A172 (cell line): ENCODE data around the gene CSRP2. TPM values are rescaled to one million over a fixed set of nuclear protein-coding genes. Genes with fewer than 3 reads are reported as not detected.

Source experiments
- DNase-seq: peaks from one replicate; pipeline ENCODE4 v3.0.0-alpha.2; 2015; ENCODE audit warnings: low spot score
- total RNA-seq: library from RNA; depleted of rRNA; stranded (reverse); fragments of >200 nt; shearing (Covaris generic); gene quantifications from 2 replicates; pipeline ENCODE4 v1.2.3, GENCODE V29; 2014; rRNA removed

CSRP2 gene
- total RNA-seq = 33.7 and 36.7 TPM in 2 replicates

DNA sequence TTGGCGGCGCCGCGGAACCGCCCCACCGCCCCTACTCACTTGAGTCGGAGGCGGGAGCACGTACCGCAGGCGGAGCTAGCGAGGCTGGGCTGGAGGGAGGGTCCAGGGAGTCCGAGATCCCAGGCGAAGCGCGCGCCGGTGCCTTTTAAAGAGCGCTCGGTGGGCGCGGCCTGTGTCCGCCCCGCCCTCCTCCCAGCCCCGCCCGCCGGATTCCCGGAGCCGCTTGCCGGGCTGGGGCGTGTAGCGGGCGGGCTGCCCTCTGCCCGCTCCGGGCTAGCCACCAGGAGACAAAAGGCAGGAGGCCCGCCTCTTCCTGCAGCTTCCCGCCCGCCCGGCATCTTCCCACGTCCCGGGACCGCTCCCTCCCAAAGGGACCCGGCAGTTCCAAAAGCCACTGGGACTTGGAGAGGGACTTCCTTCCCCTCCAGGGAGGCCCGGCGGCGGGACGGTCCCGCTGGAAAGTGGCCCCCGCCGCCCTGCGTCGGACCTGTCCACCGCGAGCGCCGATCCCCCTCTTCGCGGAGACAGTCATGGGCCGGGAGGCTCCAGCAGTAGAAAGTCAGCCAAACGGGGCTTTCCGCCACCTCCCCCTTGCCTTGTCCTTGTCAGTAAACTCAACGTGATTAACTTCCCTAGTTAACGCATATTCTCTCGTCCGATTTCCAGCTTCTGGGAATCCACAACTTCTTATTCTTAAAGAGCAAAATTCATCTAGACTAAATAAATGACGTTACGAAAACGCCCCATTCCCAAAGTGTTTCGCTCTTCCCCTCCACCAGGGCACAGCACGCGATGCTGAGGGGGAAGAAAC is at the start of gene CSRP2:
Gene CSRP2 (minus strand): TSS at position 121 of the 811 bp plus-strand sequence. CDS start 12,759 bp downstream, outside the sequence.
- DNase-seq = peak; percentile 76

DNA sequence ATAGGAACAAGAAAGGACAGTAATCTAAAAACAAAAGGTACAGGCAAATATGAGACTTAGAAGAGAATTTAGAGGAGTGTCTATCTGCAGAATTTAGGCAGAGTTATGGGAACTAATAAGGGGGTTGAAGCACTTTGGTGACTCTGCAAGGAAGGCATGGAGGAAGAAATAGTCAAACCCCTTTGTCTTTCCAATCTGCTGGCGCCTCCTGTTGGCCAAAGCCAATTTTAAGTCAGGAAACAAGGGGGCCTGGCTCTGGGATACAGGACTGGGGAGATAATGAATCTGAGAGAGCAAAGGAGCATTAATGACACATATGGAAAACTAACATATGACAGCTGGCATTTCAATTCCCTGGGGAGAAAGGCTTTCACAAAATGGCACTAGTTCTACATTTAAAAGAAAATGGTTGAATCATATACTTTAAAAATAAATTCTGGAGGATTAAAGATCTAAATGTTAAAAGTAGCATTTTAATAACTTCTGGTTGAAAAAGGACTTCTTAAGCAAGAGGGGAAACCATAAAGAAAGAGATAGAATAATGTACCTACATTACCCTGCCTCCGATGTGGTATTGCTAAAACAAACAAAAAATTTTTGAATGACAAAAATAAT is 48.5 kb upstream of the CSRP2 start:
- DNase-seq = peak; percentile 13

DNA sequence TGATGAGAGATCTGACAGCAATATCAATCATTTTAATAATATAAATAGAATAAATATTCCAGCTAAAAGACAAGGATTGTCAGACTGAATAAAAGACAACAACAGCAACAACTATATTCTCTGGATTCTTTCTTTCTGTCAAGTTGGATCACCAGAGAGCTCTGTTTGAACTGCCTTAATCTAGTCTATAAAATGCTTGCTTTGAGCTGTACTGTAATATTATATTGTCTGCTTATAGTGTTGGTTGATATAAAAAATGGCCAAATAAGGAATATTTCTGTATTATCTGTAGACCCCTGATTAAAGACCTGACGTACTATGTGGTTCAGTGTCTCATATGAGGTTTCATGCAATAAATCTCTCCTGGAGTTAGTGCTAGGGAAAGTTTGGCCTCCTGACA is 46.3 kb upstream of the CSRP2 start:
- DNase-seq = no peak

DNA sequence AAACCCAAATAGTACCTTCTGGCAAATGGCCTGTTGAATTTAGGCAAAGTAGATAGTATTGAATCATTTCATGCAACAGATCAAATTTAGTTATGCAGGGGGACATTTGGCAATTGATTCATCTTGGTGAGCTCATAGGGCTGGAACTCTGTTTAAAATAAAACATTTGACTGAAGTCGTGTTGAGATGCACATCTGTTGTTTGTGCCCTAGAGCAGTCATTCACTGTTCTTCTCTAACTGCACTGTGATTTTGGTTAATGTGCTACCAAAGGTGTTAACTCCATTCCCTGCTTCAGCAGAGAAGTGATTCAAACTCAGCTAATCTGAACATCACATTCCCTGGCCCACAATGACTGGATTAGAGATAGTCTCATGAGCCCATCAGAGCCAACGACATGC is 44.0 kb upstream of the CSRP2 start:
- DNase-seq = no peak

DNA sequence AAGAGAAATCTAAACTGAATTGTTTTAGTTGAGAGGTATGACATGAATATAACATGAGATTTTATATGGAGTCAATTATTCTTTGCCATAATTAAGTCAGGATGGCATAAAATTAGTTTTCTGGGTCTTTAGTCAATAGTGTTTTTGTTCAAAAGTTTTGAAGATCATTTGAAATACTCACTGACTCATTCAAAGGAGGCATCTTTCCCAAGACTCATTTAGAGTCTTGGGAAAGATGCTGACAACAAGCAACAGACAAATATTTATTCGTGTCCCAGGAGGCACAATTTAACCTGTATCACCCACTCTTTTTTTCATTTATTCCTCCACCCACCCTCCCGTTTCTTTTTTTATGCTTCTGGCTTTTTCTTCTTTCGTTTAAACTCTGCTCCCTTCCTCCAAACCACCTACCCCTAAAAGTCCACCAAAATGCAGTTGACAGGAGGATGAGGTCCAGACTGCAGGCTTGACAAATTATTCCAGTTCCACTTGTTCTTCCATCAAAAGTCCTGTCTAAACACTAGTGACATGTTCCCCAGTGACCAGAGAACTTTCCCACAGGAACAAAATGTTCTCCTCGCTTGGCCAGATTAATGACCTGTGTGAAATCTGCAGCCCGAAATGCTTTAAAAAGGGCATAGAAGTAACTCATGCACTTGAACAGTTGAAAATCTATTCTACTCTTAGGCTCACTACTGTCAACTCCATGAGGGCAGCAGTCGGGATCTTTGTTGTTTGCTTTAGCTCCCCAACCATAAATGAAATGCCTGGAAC is 43.3 kb upstream of the CSRP2 start:
- DNase-seq = no peak

DNA sequence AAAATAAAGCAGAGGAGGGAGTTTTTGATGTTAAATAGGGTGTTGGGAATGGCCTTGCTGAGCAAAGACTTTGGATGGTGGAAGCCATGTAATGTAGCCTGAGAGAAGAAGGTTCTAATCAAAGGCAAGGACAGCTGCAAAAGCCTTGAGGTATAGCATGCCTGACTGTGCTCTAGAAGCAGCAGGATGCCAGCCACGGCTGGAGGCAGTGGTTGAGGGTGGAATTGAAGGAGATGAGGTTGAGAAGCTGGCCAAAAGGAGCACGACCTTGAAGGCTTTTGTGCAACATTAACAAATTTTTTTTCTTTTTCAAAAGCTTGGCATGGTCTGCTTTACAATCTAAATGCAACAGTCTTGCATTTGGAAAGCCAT is 42.3 kb upstream of the CSRP2 start:
- no peak for DNase-seq

DNA sequence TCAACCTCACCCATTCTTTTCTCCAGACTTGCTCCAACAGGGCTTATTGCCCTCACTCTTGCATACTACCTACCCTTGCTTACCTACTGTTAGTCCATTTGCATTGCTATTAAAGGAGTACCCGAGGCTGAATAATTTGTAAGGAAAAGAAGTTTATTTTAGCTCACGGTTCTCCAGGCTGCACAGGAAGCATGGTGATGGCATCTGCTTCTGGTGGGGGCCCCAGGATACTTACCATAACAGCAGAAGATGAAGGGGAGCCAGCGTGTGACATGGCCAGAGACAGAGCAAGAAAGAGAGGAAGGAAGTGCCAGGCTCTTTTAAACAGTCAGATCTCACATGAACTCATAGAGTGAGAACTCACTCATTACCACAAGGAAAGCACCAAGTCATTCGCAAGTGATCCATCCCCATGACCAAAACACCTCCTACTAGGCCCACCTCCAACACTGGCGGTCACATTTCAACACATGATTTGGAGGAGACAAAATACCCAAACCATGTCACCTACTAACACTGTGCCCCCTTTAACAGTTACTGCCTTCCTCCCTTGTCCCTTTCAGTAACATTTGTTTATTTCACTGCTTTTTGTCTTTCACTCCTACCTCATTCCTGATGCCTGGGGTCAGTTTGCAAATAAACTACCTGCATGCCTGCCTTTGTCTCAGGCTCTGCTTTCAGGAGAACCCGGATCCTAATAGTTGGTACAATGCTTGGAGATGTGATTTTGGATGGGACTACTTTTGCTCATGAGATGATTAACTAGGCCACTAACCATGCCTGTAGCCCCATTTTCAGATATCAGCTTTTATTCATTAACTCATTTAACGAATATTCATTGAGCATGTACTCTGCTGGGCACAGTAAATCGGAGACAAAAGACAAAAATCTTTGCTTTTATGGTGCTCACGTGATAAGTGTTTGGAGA is 41.6 kb upstream of the CSRP2 start:
- DNase-seq = no peak

DNA sequence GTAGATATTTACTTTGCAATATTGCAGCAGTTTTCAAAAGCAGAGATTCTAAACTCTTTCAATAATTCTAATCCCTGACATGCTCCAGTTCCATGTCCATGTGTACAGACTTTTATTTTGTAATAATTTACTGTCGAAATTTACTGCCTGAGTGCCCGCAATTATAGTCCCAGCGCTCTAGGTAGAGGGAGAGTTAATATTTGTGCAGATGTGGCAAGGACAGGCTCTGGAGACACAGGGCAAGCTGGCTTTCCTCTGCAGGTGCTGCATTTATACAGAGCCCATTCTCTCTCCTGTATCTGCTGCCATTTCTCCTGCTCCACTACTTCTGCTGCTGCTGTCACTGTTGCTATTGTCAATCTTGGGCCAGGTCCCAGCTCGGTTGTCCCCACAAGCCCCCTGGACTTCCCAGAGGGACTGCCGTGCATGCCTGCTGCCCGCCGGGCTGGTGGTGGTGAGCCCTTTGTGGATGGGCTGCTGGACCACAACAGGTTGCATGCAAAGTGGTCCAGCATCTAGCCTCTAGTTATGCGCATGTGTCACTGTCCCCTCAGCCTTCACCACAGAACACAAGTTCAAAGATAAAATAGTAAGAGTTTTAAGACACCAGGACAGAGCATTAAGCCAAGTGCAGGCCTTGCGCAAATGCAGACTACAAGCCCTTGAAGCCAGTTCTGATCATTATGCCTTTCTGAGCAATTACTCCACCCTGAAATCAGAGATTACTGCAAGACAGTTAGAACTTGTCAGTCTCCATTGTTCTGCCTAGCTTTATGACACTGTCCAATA is 40.8 kb upstream of the CSRP2 start:
- DNase-seq = no peak

DNA sequence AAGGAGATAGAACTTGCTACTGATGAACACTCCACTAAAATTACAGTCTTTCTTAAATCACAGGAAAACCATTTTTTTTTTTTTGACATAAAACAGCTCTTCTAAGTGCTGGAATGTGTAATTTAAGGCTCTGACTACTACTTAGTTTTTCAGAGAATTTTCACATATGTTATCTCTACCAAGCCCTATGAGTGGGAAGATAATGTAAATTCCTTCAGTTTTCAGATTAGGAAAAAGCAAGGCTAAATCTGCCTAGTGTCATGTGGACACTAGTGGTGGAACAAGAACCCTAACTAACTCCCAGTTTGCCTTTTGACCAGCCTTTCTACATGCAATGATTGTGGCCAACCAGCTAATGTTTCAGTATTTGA is 37.3 kb upstream of the CSRP2 start:
- DNase-seq = no peak

DNA sequence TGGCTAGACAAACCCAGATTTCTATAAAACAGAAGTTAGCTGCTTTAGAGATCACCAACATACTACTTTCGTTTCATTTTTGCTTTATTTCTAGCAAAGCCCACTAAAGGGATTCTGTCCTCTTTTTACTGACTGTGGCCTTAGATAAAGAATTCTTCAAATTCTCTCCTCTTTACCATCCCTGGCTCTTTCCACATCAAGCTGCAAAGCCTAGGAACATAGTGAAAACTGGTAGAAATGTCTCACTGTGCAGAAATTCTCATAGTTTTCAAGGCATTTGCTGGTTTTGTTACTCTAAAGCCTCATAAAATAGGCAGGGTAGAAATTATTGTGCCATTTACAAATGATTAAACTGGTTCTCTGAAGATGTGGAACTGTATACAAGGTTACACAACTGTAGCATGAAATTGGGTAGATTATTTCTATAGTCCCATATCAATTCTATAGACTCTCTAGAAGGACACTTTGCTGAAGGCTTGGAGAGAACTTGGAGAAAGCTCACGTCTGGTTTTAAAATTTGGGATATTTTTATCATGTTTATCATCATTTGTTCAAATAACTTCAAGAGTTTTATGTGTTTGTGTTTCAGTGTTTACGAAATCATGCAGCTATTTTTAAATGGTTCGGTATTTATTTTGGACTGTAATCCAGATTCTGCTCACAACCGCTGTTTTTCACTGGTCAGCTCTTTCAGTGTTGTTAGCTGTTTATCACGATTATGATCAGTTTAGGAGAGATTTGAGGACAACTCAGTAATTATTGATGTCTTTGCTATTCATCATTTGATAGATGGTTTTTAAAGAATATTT is 36.7 kb upstream of the CSRP2 start:
- DNase-seq = no peak

DNA sequence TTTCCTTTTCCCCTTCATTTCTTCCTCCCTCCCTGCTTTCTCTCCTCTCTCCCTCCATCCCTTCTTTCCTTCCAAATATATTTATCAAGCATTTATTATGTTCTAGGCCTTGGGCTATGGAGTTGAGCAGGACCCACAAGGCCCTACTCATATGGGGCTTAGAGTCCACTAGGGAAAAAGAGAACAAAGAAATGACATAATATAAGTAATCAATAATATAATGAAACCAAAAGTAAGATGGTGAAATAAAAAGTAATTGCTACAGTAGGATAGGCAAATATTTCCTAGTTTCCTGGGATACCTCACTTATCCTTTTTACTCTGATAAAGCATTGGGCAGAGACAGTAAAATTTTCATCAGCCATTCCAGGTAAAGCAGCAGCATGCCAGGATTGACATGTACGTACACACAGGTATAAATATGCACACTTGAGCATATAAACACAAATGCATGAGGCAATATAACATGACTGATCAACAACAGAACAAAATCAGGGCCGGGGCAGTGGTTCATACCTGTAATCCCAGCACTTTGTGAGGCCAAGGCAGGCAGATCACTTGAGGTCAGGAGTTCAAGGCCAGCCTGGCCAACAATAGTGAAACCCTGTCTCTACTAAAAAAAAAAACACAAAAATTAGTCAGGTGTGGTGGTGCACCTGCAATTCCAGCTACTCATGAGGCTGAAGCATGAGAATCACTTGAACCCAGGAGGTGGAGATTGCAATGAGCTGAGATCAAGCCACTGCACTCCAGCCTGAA is 35.5 kb upstream of the CSRP2 start:
- DNase-seq = no peak

DNA sequence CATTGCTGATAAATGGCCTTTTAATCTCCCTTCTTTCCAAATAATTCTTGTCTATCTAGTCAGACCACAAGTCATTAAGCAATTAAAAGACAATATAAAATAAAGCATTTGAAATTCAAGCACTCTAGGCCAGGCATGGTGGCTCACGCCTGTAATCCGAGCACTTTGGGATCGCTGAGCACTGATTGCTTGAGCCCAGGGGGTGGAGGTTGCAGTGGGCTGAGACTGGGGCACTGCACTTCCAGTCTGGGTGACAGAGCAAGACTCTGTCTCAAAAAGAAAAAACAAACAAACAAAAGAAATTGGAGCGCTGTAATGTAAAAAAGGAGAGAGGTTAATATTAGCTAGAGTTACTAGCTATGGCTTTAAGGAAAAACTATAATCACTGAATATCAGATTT is 30.5 kb upstream of the CSRP2 start:
- no peak for DNase-seq

DNA sequence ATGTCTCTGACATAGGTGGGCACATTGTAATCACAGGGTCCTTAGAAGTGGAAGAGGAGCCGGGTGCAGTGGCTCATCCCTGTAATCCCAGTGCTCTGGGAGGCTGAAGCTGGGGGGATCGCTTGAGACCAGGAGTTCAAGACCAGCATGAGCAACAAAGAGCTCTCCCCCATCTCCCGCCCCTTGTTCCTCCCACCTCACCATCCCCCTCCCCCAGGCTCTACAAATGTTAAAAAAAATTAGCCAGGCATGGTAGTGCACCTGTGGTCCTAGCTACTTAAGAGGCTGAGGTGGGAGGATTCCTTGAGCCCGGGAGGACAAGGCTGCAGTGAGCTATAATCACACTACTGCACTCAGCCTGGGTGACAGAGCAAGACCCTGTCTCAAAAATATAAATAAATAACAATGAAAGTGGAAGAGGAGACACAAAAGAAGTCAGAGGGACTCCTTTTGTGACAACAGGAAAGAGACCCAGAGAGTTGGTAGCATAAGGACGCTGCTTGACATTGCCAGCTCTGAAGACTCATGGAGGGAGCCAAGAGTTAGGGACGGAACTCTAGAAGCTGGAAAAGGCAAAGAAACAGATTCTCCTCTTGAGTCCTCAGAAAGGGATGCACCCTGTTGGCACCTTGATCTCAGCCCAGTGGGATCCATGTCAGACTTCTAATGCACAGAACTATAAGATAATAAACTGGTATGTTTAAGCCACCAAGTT is 29.6 kb upstream of the CSRP2 start:
- DNase-seq = no peak

DNA sequence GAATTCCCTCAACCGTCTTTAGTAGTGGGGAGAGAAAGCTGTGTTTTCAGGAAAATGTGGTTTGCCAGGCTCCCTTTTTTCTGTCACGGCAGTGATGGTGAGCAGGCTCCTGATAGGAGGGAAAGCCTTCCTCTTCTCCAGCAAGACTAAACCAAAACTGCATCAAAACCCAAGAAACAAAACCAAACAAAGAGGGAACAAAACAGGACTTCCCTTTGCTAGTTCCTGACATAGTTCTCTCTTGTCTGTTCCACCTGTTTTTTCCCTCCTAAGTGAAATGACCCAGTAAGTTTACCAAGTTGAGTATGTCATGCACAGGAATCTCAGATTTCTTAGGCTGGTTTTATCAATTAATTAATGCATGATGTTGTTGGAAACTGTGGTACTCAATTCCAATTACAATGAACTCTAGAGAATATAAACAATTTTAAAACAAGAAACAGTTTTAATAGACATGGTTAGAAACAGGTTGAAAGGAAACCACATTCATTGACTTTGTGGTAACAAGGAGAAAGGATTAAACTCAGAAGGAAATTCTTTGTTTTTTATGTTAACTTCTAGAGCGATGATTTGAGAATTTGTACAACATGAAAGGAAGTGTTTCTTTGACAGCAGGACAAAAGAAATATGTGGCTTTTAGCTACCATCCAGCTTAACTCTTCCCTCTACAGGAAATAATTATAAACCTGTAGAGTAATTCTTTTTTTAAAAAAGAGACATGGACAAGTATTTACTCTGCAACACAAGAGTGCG is 23.0 kb upstream of the CSRP2 start:
- no peak for DNase-seq

DNA sequence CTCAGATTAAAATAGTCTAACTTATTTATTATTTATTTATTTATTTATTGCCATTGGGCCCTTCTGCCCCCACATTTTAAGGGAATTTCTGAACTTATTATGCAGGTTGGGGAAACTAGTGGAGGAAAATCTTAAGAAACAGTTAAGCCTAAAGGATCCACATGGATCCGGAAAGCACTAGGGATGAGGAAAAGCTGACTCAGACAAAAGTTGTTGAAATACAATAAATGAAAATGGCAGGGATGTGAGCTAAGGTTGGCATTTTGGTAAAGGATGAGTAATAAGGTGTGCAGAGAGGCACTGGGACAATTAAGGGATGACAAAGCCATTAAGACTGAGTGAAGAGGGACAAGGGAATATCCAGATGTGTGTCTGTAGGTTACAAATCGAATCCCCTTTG is 20.7 kb upstream of the CSRP2 start:
- no peak for DNase-seq

DNA sequence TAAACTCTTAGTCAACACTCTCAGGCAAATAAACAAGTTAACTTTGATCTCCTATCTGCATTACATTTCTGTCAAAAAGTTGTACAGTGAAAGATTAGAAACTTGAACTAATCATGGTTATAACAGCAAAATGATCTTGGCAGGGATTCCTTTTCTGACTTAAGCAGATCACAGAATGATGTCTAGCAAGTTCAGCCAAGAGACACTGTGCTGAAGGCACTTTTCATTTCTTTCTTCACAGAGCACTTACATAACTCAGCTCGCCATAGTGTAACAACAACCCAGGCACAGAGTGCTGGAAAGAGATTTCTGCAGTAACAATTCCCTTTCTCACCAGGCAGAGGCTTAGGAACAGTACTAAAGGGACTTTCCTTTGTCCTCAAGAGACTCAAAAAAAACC is 19.6 kb upstream of the CSRP2 start:
- no peak for DNase-seq

DNA sequence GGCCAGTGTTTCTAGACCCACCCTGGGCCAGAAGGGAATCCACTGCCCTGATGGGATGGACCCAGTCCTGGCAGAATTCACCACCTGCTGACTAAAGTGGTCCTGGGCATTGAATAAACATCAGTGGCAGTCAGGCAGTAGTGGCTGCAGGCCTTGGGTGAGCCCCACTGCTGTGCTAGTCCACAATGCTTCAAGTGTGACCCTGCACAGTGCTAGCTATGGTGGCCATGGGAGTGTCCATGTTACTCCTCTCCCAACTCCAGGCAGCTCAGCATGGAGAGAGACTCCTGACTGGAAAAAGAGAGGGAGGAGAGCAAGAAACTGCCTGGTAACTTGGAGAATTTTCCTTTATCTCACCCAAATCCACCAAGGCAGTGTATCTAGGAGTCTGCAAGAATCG is 17.5 kb upstream of the CSRP2 start:
- DNase-seq = no peak

DNA sequence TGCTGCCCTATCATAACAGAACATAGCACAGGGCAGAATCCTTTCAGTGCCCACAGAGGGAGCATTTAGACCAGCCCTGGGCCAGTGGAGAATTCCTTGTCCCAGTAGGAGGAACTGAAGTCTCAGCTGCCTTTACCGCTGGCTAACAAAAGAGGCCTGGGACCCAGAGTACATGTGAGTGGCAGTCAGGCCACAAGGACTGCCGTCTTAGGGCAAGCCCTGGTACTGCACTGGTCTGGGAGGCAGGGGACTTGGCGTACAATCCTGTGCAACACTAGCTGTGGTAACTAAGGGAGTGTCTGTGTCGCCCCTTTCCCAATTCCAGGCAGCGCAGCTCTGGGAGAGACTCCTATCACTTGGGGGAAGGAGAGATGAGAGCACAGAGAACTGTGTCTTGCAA is 17.0 kb upstream of the CSRP2 start:
- DNase-seq = no peak
